OCI-LY3 (cell line): ENCODE results near the gene R3HDM2.
"Not testable (repeated sequence)": the region's sequence is repeated elsewhere in the genome, so short reads cannot be mapped to it uniquely, and the experiment has no call there.

Experiments used
- H2AFZ ChIP-seq: fragments of 200-600, 300-600 bp; shearing (Covaris generic); 2 replicates; pipeline ENCODE4 v1.6.0; 2014; ENCODE audit warnings: antibody characterized with exemption, low read depth, low read length
- H3K27ac ChIP-seq: fragments of 200-600, 300-600 bp; sonication (generic); 2 replicates; pipeline ENCODE4 v1.5.1; 2014; ENCODE audit warnings: mild to moderate bottlenecking, low read length, moderate library complexity, mixed read lengths
- H3K27me3 ChIP-seq: fragments of 200-600, 300-600 bp; sonication (generic); 2 replicates; pipeline ENCODE4 v1.6.1; 2014; ENCODE audit warnings: low read depth, low read length, mixed read lengths
- H3K36me3 ChIP-seq: fragments of 200-600, 300-600 bp; sonication (generic); replicated peaks from 2 replicates; pipeline ENCODE3; 2014; ENCODE audit warnings: low read depth, low read length, mixed read lengths
- H3K4me1 ChIP-seq: fragments of 300-600, 200-600 bp; sonication (generic); 2 replicates; pipeline ENCODE4 v1.6.1; 2014; ENCODE audit warnings: low read length, mixed read lengths
- H3K4me2 ChIP-seq: fragments of 200-600, 300-600 bp; sonication (generic); 2 replicates; pipeline ENCODE4 v1.6.1; 2014; ENCODE audit warnings: low read length, mixed read lengths
- H3K4me3 ChIP-seq: fragments of 300-600, 200-600 bp; sonication (generic); 2 replicates; pipeline ENCODE4 v1.5.1; 2014; ENCODE audit warnings: antibody characterized with exemption, mild to moderate bottlenecking, low read length, moderate library complexity
- H3K79me2 ChIP-seq: fragments of 300-600, 200-600 bp; shearing (Covaris generic); 2 replicates; pipeline ENCODE4 v1.6.1; 2014; ENCODE audit warnings: mild to moderate bottlenecking, low read length, mixed read lengths
- H3K9ac ChIP-seq: fragments of 300-600, 200-600 bp; shearing (Covaris generic); 2 replicates; pipeline ENCODE4 v1.6.0; 2014; ENCODE audit warnings: mild to moderate bottlenecking, low read length, moderate library complexity
- H3K9me3 ChIP-seq: fragments of 200-600, 300-600 bp; shearing (Covaris generic); 2 replicates; pipeline ENCODE4 v1.6.1; 2014; ENCODE audit warnings: low read length, mixed read lengths; ENCODE audit not compliant: insufficient read depth
- H4K20me1 ChIP-seq: fragments of 200-600, 300-600 bp; sonication (generic); 2 replicates; pipeline ENCODE4 v1.6.1; 2016; ENCODE audit warnings: low read length, mixed read lengths; ENCODE audit not compliant: insufficient read depth
- EZH2phosphoT487 ChIP-seq: fragments of 200-600 bp; shearing (Covaris generic); IDR thresholded peaks from 2 replicates; pipeline ENCODE4 v1.6.1; 2018; ENCODE audit warnings: antibody characterized with exemption, mixed run types, low read depth
- TF ChIP-seq, protein P1 (sequence below): fragments of 200-600, 300-600 bp; sonication (generic); IDR thresholded peaks from 2 replicates; pipeline ENCODE4 v1.5.1; 2014; ENCODE audit warnings: antibody characterized with exemption, low read length, low read depth

Gene R3HDM2

DNA sequence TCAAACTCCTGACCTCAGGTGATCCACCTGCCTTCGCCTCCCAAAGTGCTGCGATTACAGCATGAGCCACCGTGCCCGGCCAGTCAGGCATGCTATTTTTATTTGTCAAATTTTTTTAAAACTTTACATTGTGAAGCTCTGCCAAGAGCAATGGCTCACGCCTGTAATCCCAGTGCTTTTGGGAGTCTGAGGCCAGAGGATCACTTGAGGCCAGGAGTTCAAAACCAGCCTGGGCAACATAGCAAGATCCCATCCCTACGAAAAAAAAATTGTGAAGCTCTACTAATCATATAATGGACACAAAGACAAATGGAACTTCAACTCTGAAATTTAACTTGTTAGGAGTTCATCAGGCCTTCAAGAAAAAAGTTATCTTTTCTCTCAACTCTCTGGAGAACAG is 1.9 kb downstream of the R3HDM2 start:
- Histone ChIP-seq H3K9me3 (no peaks in the 10 kb centered on the region), H3K27ac (no peak overlapping the region), H3K9ac (no peak overlapping the region)

DNA sequence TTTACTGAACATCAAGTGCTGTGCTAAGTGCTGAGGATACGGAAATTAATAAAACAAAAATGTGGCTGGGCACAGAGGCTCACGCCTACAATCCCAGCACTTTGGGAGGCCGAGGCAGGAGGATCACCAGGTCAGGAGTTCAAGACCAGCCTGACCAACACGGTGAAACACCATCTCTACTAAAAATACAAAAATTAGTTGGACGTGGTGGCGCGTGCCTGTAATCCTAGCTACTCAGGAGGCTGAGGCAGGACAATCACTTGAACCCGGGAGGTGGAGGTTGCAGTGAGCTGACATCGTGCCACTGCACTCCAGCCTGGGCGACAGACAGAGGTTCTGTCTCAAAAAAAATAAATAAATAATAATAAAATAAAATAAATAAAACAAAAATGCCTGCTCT is 3.9 kb downstream of the R3HDM2 start:
- Histone ChIP-seq H3K4me1 (peaks cover 14% of the 10 kb centered on the region), H3K79me2 (peaks cover 25% of the 10 kb centered on the region)
- not testable (repeated sequence) for H3K4me2 ChIP-seq, H3K27ac ChIP-seq, H4K20me1 ChIP-seq, H3K4me3 ChIP-seq, H3K9me3 ChIP-seq, H3K9ac ChIP-seq, H3K36me3 ChIP-seq, H2AFZ ChIP-seq, H3K27me3 ChIP-seq

More for the DNA sequence above, 1.9 kb downstream of the R3HDM2 start:
- H2AFZ ChIP-seq, result no peak overlapping the region
- H3K36me3 ChIP-seq, result peaks cover 3% of the 10 kb centered on the region
- peaks cover 14% of the 10 kb centered on the region for H3K4me1 ChIP-seq
- TF ChIP-seq, protein P1, sequence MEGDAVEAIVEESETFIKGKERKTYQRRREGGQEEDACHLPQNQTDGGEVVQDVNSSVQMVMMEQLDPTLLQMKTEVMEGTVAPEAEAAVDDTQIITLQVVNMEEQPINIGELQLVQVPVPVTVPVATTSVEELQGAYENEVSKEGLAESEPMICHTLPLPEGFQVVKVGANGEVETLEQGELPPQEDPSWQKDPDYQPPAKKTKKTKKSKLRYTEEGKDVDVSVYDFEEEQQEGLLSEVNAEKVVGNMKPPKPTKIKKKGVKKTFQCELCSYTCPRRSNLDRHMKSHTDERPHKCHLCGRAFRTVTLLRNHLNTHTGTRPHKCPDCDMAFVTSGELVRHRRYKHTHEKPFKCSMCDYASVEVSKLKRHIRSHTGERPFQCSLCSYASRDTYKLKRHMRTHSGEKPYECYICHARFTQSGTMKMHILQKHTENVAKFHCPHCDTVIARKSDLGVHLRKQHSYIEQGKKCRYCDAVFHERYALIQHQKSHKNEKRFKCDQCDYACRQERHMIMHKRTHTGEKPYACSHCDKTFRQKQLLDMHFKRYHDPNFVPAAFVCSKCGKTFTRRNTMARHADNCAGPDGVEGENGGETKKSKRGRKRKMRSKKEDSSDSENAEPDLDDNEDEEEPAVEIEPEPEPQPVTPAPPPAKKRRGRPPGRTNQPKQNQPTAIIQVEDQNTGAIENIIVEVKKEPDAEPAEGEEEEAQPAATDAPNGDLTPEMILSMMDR, result no peak
- TF ChIP-seq EZH2phosphoT487, result no peak
- no peaks in the 10 kb centered on the region for H4K20me1 ChIP-seq
- no peaks in the 10 kb centered on the region for H3K27me3 ChIP-seq
- no peak overlapping the region for H3K4me3 ChIP-seq
- peak overlapping the region; percentile 98; the same call in 1 of the 2 replicates for H3K4me2 ChIP-seq
- peaks cover 25% of the 10 kb centered on the region for H3K79me2 ChIP-seq

- peaks cover 8% of the 10 kb centered on the region for H3K79me2 ChIP-seq
- TF ChIP-seq, protein P1, result no peak
- TF ChIP-seq EZH2phosphoT487, result no peak
These were observed 10.4 kb downstream of the R3HDM2 start for GRCh38 chr12:57420482-57420881.

DNA sequence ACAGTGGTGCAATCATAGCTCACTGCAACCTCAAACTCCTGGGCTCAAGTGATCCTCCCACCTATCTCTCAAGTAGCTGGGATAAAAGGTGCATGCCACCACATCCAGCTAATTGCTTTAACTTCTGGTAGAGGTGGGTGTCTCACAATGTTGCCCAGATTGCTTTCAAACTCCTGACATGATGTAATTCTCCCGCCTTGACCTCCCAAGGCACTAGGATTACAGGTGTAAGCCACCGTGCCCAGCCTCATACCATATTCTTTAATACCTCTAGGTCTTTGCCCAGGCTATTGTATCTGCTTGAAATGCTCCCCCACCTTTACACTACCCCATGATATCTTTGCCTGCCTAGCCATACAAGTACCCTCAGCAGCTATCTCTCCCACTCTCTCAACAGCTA is 11.3 kb downstream of the R3HDM2 start:
- H3K27me3 ChIP-seq, result no peaks in the 10 kb centered on the region
- peaks cover 9% of the 10 kb centered on the region for H3K36me3 ChIP-seq
- TF ChIP-seq EZH2phosphoT487, result no peak
- TF ChIP-seq, protein P1, result no peak
- no peak overlapping the region for H3K4me2 ChIP-seq
- H3K9ac ChIP-seq, result no peak overlapping the region
- peaks cover 7% of the 10 kb centered on the region; the same call in 1 of the 2 replicates for H4K20me1 ChIP-seq
- H2AFZ ChIP-seq, result no peak overlapping the region
- H3K4me3 ChIP-seq, result no peak overlapping the region
- no peaks in the 10 kb centered on the region for H3K9me3 ChIP-seq
- H3K27ac ChIP-seq, result no peak overlapping the region
- H3K4me1 ChIP-seq, result peaks cover 6% of the 10 kb centered on the region; the same call in 1 of the 2 replicates
- H3K79me2 ChIP-seq, result peaks cover 6% of the 10 kb centered on the region; the same call in 1 of the 2 replicates

More at GRCh38 chr12:57420482-57420881, 10.4 kb downstream of the R3HDM2 start:
- H3K4me3 ChIP-seq, result no peak overlapping the region
- peaks cover 10% of the 10 kb centered on the region for H3K36me3 ChIP-seq
- H3K4me1 ChIP-seq, result peaks cover 6% of the 10 kb centered on the region; the same call in 1 of the 2 replicates
- H3K9ac ChIP-seq, result no peak overlapping the region
- H4K20me1 ChIP-seq, result peaks cover 7% of the 10 kb centered on the region; the same call in 1 of the 2 replicates
- H3K9me3 ChIP-seq, result no peaks in the 10 kb centered on the region
- no peak overlapping the region for H3K4me2 ChIP-seq
- no peak overlapping the region for H2AFZ ChIP-seq
- no peaks in the 10 kb centered on the region for H3K27me3 ChIP-seq
- no peak overlapping the region for H3K27ac ChIP-seq
